Measurements from ENCODE around the gene PISD.

Gene PISD

GRCh38 chr22:31623592-31624304, 38.3 kb downstream of the PISD start:
- DNase-seq = no peak

DNA sequence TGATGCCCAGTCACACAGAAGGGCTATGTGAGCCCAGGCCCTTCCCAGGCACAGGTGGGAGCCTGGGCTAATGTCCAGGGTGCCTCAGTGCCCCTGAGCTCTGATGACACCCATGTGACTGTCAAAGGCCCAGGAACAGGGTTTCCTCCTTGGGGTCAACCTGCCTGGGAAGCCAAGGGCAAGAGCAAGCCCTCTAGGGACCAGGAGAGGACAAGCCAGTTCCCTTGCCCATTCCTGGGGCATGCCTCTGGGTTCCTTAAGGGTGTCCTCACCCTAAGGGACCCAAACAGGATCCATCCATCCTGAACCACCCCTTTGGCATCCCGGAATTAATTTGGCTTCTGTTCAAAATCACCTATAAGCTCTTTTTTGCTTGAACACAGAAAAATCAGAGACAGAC, 39.0 kb downstream of the PISD start:
- no peak for DNase-seq

DNA sequence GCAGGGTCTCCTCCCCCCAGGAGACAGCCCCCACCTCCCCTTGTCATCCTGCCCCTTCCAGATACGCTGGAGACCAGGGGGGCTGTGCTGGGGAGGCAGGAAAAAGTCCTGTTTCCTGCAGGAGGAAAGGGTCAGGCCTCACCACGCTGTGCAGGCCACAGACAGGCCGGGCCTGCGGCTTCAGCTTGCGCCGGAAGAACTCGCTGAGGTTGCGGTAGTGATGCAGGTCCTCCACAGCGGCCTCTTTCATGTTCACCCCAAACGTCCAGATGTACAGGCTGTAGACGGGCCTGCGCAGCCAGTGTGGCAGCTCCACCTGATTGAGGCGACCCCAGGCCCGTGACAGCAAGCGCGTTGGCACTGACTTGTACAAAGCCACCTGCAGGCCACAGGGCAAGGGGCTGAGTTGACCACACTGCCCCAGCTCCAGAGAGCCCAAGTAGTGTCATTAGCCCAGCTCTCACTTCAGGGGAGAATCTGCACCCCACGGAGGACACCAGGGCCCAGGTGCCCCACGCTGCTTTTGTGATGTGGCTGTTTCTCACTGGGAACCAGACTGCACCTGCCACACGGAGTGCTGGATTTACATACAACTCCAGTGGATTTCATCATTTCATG, 40.4 kb downstream of the PISD start:
- no peak for DNase-seq

DNA sequence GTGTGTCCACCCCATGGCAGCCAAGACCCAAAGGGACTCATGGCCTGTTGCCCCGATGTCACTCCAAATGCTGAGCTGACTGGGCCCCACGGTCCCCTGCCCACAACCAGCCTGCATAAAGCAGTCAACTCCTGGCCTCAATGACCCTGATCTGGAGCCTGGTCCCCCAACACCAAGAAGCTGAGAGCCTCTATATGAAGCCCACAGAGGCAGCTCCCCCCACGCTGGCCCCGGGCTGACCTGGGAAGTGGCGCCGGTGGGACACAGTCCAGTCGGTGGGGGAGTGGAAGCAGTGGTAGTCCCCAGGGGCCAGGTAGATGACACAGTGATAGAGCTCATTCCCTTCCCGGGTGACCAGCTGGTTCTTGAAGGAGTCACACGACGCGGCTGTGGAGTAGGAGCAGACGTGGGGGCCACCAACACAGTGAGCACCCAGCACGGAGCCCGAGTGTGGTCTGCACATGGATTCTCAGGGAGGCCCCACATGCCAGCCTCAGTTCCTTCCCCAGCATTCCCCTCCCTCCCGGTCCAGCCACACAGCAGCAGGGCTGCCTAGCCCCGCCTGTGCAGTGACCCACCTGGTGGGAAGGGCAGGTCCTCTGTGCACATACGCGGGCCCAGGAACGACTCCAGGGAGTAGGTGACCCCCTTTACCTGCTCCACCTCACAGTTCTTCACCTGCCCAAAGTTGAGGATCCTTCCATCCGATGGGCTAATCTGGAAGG, 41.1 kb downstream of the PISD start:
- no peak for DNase-seq

DNA sequence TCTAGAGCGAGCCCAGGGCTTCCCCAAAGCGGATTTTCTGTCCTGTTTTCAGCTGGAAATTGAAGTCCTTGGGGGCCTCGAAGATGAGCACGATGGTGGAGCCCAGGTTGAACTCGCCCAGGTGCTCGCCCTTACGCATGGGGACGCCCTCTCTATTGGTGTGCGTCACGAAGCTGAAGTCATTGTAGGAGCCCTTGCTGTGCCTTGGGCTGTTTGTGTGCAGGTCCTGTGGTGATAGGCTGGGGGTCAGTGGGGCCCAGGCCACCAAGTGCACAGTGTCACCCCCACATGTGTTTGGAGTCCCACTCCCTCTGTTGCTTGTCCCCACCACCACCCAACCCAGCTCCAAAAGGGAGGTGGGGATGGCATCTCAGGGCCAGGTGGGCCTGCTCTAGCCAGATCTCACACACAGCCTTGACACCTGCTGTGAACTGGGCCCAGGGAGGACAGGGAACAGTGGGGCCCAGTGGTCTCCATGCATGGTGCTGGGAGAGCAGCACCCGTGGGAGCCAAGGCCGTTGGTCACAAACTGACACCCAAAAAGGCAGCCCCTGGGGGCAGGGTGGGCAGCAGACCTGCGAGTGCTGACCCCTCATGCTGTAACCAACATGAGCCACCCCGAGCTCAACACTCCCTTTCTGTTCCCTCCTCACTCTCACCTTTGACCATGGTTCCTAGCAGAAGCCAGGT, 42.3 kb downstream of the PISD start:
- no peak for DNase-seq

DNA sequence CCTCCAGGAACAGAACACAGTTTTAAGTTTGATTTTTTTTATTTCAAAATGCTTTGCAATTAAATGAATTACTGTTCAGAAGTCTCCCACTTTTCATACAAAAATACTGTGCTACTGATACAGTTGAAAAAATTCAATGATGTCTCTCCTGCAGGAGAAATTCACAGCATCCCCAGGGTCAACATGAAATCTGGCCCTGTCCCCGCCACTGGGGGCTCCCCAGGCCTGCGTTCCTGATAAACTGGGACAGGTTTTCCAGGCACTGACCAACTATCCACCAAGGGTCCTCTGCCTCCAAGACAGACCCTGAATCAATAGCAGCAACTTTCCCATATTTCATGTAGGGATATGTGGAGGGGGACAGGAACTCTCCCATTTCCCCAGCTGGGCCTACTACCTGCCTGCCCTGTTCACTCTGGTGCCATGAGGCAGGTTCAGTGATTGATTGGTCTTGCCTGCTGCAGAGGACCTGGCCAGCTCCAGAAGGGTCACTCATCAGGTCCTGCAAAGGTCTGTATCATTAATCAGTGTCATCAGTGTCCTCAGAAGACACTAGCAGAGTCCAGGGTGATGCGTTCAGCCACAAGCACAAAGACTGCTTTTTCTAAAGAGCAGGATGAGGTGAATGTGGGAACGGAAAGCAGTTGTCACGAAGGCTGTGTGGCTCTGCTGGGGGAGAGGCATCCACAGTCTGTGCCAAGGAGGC, 43.4 kb downstream of the PISD start:
- no peak for DNase-seq

DNA sequence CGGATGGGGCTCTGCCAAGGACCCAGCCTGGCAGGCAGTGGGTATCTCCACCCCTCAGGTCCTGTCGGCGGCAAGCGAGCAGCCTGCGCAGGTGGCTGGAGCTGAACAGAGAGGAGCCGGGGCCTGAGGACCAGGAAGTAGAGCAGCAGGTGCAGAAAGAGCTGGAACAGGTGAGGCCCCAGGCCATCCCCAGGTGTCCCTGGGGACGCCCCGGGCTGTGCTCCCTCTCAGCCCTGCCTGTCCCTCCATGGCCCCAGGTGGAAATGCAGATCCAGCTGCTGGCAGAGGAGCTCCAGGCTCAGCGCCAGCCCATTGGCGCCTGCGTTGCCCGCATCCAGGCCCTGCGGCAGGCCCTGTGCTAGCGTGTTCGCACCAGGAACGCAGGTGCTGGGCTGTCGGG, 44.0 kb downstream of the PISD start:
- no peak for DNase-seq

- no peak for DNase-seq
These were observed 45.6 kb downstream of the PISD start for GRCh38 chr22:31616315-31616980.

DNA sequence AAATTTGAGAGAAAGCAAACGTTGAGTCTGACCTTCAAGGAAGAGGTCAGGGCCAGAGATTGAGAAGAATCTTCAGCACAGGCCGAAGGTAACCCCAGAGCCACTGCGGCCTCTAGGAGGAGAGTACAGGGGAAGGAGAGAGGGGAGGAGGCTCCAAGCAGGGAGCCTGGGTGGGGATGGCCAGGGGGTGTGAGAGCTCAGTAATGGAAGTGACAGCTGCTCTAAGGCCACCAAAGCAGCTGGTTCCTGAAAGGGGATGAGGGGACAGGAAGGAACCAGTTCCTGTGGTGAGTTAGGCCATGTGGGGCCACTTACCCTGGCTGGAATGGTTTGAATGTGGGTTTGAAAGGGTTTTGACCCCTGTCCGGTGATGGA, 46.1 kb downstream of the PISD start:
- DNase-seq = no peak

- no peak for DNase-seq
These were observed 46.5 kb downstream of the PISD start for GRCh38 chr22:31615491-31615860.

GRCh38 chr22:31614781-31615490, 47.1 kb downstream of the PISD start:
- no peak for DNase-seq

- DNase-seq = no peak
These were observed 48.1 kb downstream of the PISD start for GRCh38 chr22:31613904-31614296.

- no peak for DNase-seq
These were observed 48.6 kb downstream of the PISD start for GRCh38 chr22:31613286-31613903.

DNA sequence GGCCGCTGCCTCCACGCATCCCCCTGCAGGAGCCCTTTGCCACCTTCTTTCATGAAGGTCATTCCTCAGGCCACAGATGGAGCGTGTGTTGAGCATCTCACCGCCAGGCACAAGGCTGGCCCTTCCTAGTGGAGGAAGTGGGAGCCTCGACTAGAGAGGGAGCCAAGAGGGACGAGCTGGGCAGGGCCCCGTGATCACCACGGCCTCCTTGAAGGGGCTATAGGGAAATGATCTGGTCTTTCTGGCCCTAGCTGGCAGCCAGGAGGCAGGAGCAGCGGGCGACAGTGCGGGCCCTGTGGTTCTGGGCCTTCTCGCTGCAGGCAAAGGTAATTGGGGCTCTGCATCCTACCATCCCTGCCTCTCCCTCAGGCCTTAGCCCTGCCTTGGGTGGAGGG, 49.1 kb downstream of the PISD start:
- no peak for DNase-seq

GRCh38 chr22:31611061-31611760, 50.8 kb downstream of the PISD start:
- DNase-seq = no peak

- no peak for DNase-seq
These were observed 51.4 kb downstream of the PISD start for GRCh38 chr22:31610611-31611010.

DNA sequence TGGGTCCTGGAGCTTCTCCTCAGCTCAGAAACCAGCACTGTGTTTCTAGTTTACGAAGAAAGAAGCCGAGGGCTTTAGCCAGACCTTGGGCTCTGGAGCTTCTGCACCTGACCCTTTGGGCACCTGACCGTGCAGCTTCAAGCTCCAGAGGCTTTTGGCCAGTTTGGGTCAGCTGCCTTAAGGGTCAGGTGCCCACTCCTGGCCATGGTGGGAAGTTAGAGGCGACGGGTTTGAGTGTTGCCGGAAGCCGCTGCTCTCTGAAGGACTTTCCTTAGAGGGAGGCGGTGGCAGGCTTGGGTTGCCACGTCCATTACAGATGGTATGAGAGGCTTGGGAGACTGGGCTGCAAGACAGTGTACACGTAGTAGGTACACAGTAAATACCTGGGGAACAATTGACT, 52.3 kb downstream of the PISD start:
- no peak for DNase-seq

DNA sequence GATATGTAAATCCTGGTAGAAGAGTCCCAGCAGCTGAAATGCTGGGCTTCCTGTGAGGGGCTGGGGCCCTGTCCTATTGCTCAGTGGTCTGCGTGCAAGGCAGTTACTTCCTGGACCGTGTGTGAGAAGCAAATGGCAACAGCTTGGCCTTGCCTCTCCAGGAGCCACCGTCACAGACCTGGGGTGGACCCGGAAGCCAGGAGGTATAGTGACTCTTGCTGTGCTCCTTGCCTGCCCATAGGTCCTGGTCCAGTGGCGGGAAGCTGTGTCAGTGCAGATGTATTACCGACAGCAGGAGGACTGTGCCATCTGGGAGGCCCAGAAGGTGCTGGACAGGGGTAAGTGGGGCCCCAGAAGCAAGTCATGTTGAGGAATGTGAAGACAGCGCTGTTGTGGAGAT, 54.3 kb downstream of the PISD start:
- DNase-seq = no peak

DNA sequence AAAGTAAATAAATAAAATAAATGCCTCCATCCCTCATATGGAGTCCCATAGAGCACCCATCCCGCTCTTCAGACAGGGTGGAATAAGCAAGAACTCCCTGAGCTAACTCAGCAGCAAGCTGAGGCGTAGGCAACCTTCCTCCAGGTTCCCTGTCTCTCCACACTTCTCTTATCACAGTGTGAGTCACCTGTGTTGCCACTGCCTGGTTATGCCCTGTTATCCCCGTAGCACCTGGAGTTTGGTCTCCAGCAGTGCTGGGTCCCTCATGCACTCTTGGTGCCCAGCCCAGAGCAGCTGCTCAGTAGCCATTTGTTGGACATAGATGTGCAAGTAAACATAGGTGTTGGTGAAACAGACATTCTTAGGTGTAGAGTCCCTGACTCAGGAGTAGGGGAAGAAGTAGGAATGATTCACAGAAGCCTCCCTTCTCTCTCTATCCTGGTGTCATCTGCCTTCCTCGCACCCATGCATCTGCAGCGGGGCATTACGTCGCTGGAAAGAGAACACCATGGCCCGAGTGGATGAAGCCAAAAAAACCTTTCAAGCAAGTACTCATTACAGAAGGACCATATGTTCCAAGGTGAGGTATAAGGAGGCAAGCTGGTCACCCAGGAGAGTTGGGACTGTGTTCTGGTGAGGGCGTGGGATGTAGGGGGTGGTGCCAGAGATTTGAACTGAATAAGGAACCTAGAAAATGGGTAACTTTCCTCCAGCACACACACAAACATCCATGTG, 56.0 kb downstream of the PISD start:
- no peak for DNase-seq
